Measurements from ENCODE around the gene C1RL.

The C1RL gene

GRCh38 chr12:7108796-7109571, at the start of gene C1RL:
TSS of gene C1RL (minus strand) at chr12:7109214. CDS start at chr12:7109180, 34 bp downstream.
- DNase-seq (ENCODE audit: low read depth, low spot score), result peak; percentile 72

- DNase-seq (ENCODE audit: low read depth, low spot score), result no peak
Measured at GRCh38 chr12:7157391-7157790, 48.4 kb upstream of the C1RL start.

GRCh38 chr12:7156259-7157197, 47.5 kb upstream of the C1RL start:
- DNase-seq (ENCODE audit: low read depth, low spot score), result no peak

- no peak for DNase-seq (ENCODE audit: low read depth, low spot score)
Measured at GRCh38 chr12:7155471-7156034, 46.5 kb upstream of the C1RL start.

- DNase-seq (ENCODE audit: low read depth, low spot score), result no peak
Measured at GRCh38 chr12:7154901-7155470, 46.0 kb upstream of the C1RL start.

- no peak for DNase-seq (ENCODE audit: low read depth, low spot score)
Measured at GRCh38 chr12:7154042-7154441, 45.0 kb upstream of the C1RL start.

- no peak for DNase-seq (ENCODE audit: low read depth, low spot score)
Measured at GRCh38 chr12:7152818-7153217, 43.8 kb upstream of the C1RL start.

- no peak for DNase-seq (ENCODE audit: low read depth, low spot score)
Measured at GRCh38 chr12:7151532-7151931, 42.5 kb upstream of the C1RL start.

GRCh38 chr12:7150841-7151240, 41.8 kb upstream of the C1RL start:
- DNase-seq (ENCODE audit: low read depth, low spot score), result no peak

- no peak for DNase-seq (ENCODE audit: low read depth, low spot score)
Measured at GRCh38 chr12:7150356-7150755, 41.3 kb upstream of the C1RL start.

- DNase-seq (ENCODE audit: low read depth, low spot score), result no peak
Measured at GRCh38 chr12:7146906-7147305, 37.9 kb upstream of the C1RL start.

GRCh38 chr12:7146228-7146627, 37.2 kb upstream of the C1RL start:
- DNase-seq (ENCODE audit: low read depth, low spot score), result no peak

- no peak for DNase-seq (ENCODE audit: low read depth, low spot score)
Measured at GRCh38 chr12:7145671-7146070, 36.7 kb upstream of the C1RL start.

- DNase-seq (ENCODE audit: low read depth, low spot score), result no peak
Measured at GRCh38 chr12:7144414-7145120, 35.6 kb upstream of the C1RL start.

- no peak for DNase-seq (ENCODE audit: low read depth, low spot score)
Measured at GRCh38 chr12:7143564-7143963, 34.5 kb upstream of the C1RL start.

- no peak for DNase-seq (ENCODE audit: low read depth, low spot score)
Measured at GRCh38 chr12:7142809-7143465, 33.9 kb upstream of the C1RL start.

- peak; percentile 23 for DNase-seq (ENCODE audit: low read depth, low spot score)
Measured at GRCh38 chr12:7142056-7142644, 33.1 kb upstream of the C1RL start.

- DNase-seq (ENCODE audit: low read depth, low spot score), result no peak
Measured at GRCh38 chr12:7141351-7142005, 32.5 kb upstream of the C1RL start.

GRCh38 chr12:7139200-7139599, 30.2 kb upstream of the C1RL start:
- no peak for DNase-seq (ENCODE audit: low read depth, low spot score)

GRCh38 chr12:7137908-7138307, 28.9 kb upstream of the C1RL start:
- no peak for DNase-seq (ENCODE audit: low read depth, low spot score)

All from activated CD4-positive, CD25-positive, alpha-beta regulatory T cell treated with anti-CD3 and anti-CD28 coated beads, Interleukin-2, amount 50 U/mL, for 16 hours (primary cell).